Measurements from ENCODE around the gene SCRN1. TPM values are rescaled to one million over a fixed set of nuclear protein-coding genes. Genes with fewer than 3 reads are reported as not detected.

SCRN1 gene
- total and polyA plus RNA-seq, 2 of the 4 experiments (the other 2 are of a cell fraction), result 57.1 to 124 TPM

GRCh38 chr7:29917641-29918040 lies 72.0 kb downstream of the SCRN1 start:
- POLR2A ChIA-PET (ENCODE audit: unreplicated experiment), result no interaction called here
- no peak overlapping the region for H3K23ac ChIP-seq (ENCODE audit: low read depth, low read length)
- 100% methylated on average over 1 of the region's 4 CpGs; no CpG with 5 or more reads in 1 of the 2 experiments for WGBS, 2 experiments (ENCODE audit: extremely low coverage in 2 of 2, insufficient read length in 1 of 2)
- peaks cover 3 to 6% of the 10 kb centered on the region in 2 experiments; a peak in 2 of 4 replicates for H3K79me1 ChIP-seq (ENCODE audit: low read depth in 1 of 2, low read length in 2 of 2)
- H4K20me1 ChIP-seq (ENCODE audit: insufficient read depth, low read length), result peaks cover 5% of the 10 kb centered on the region; the same call in 1 of the 2 replicates
- no peak overlapping the region for H4K91ac ChIP-seq (ENCODE audit: insufficient read depth, low read depth, low read length)
- BruUV-seq (replicated peaks), result no TSS peak
- DNase-seq, result no peak
- H2BK15ac ChIP-seq (ENCODE audit: low read depth, low read length), result no peak overlapping the region
- no peak overlapping the region for H2AK5ac ChIP-seq (ENCODE audit: low read depth, low read length)
- no peak overlapping the region for H3K18ac ChIP-seq (ENCODE audit: low read depth, low read length)
- ATAC-seq (ENCODE audit: low read depth), result no peak
- H4K5ac ChIP-seq (ENCODE audit: low read depth, low read length), result no peak overlapping the region
- no peak overlapping the region for H3K56ac ChIP-seq (ENCODE audit: extremely low read depth, insufficient read depth, low read length)
- H4K8ac ChIP-seq (ENCODE audit: low read depth in 2 of 2, low read length in 2 of 2), result no peak overlapping the region
- H3K4me1 ChIP-seq (ENCODE audit: control insufficient read depth, insufficient read depth, low read length), result no peaks in the 10 kb centered on the region
- CTCF ChIA-PET, result interaction anchor here (0.7 kb wide), 1 partner anchor 405 kb away, joined by 3 read pairs; no protein-coding TSS in a partner anchor
- intact Hi-C loops (cut with micrococcal nuclease) (no loop called here), dilution Hi-C loops (cut with HindIII; ENCODE audit: low sequenced_read_pairs, unreplicated experiment) (no loop called here), in situ Hi-C loops (cut with MboI; ENCODE audit: low sequenced_read_pairs) (no loop called here)
- H3K4me2 ChIP-seq (ENCODE audit: low read depth, low read length), result no peak overlapping the region
- H3K9me3 ChIP-seq (ENCODE audit: control insufficient read depth, insufficient read depth, low read length), result no peaks in the 10 kb centered on the region
- H3K4me3 ChIP-seq (ENCODE audit: insufficient read depth, low read depth, low read length), result no peak overlapping the region
- TF ChIP-seq MAFK (IDR thresholded peaks at IDR 0.05; ENCODE audit: low read depth, low read length) (no peak), SMC3 (IDR thresholded peaks at IDR 0.05; ENCODE audit: low read depth, low read length) (no peak)
- H2BK20ac ChIP-seq (ENCODE audit: low read depth, low read length), result no peak overlapping the region
- no peaks in the 10 kb centered on the region for H3K27me3 ChIP-seq (ENCODE audit: control insufficient read depth, insufficient read depth, low read length)
- no peak overlapping the region for H2AK9ac ChIP-seq (replicated peaks; ENCODE audit: low read depth, low read length, poor library complexity)
- no peak overlapping the region for H3K9ac ChIP-seq (ENCODE audit: low read depth, low read length)
- H3K14ac ChIP-seq (replicated peaks; ENCODE audit: low read depth, low read length), result no peak overlapping the region
- peaks cover 17% of the 10 kb centered on the region for H3K36me3 ChIP-seq (ENCODE audit: control insufficient read depth, insufficient read depth, low read length)
- H2AFZ ChIP-seq (replicated peaks; ENCODE audit: low read length, poor library complexity), result no peak overlapping the region
- no peak overlapping the region for H3K4ac ChIP-seq (ENCODE audit: low read depth, low read length)
- no peak overlapping the region for H2BK120ac ChIP-seq (ENCODE audit: low read depth, low read length)
- H3K27ac ChIP-seq (ENCODE audit: insufficient read depth, low read length), result no peak overlapping the region
- H3K9me1 ChIP-seq (ENCODE audit: insufficient read depth, low read length), result no peaks in the 10 kb centered on the region
- no peak overlapping the region for H2BK5ac ChIP-seq (ENCODE audit: low read depth, low read length, poor library complexity, severe bottlenecking)

Measured in IMR-90 (cell line).